Endothelial cell of umbilical vein (primary cell): ENCODE results near the gene ANKS1B. TPM values are rescaled to one million over a fixed set of nuclear protein-coding genes. Genes with fewer than 3 reads are reported as not detected.

Experiments
- BruUV-seq: library from RNA; stranded (reverse); fragments of 400-500 nt; replicated peaks from 2 replicates; lab custom pipeline; 2021; lab: Mats Ljungman, UMichigan
- CTCF ChIA-PET: fragments of 300-600, 350-600 bp; sonication (Branson Sonifier 250); formaldehyde crosslinking; loops from one replicate; lab custom pipeline; 2021; ENCODE audit warnings: antibody characterized with exemption, inconsistent platforms; lab: Charles Lee
- POLR2A ChIA-PET: fragments of 300-600, 350-600 bp; sonication (Branson Sonifier 250); formaldehyde crosslinking; loops from one replicate; lab custom pipeline; 2021; ENCODE audit warnings: antibody characterized with exemption, inconsistent platforms; lab: Charles Lee
- DNase-seq: peaks from one replicate; pipeline ENCODE4 v3.0.0-alpha.2; 2011; ENCODE audit warnings: low read depth, low spot score
- FAIRE-seq: peaks from 2 replicates; lab custom pipeline; 2011; peaks lifted over from hg19 to GRCh38; lab: Jason Lieb, UNC
- H2AFZ ChIP-seq: 2 replicates; pipeline ENCODE4 v1.6.0; 2012; ENCODE audit warnings: low read depth, low read length, control low read depth, inconsistent platforms
- H3K27ac ChIP-seq: 2 replicates; pipeline ENCODE4 v1.5.1; 2011; ENCODE audit warnings: low read depth, mild to moderate bottlenecking, control low read depth, low read length, moderate library complexity; ENCODE audit not compliant: insufficient read depth
- H3K27me3 ChIP-seq, 2 experiments: 2 replicates each; pipeline versions ENCODE4 v1.6.0 to v1.6.1; 2011; ENCODE audit warnings: low read length in 2 of 2, mixed read lengths in 1 of 2; ENCODE audit not compliant: control insufficient read depth in 2 of 2, insufficient read depth in 2 of 2
- H3K36me3 ChIP-seq, 2 experiments: 2 replicates in 1 of 2; 3 replicates in 1 of 2; pipeline ENCODE4 v1.5.1; 2011; ENCODE audit warnings: low read length in 2 of 2, mild to moderate bottlenecking in 1 of 2, moderate library complexity in 1 of 2; ENCODE audit not compliant: control insufficient read depth in 2 of 2, insufficient read depth in 2 of 2; ENCODE audit errors: extremely low read depth in 1 of 2
- H3K4me1 ChIP-seq: 3 replicates; pipeline ENCODE4 v1.5.1; 2011; ENCODE audit warnings: mild to moderate bottlenecking, low read length; ENCODE audit not compliant: control insufficient read depth, insufficient read depth; ENCODE audit errors: extremely low read depth
- H3K4me2 ChIP-seq: 2 replicates; pipeline ENCODE4 v1.6.1; 2011; ENCODE audit warnings: low read length, control low read depth, mixed read lengths; ENCODE audit not compliant: insufficient read depth
- H3K4me3 ChIP-seq, 3 experiments: fragments of 200-600 bp in 1 of 3; sonication (generic), shearing (Covaris generic) in 1 of 3; replicated peaks in 1 of 3; 2 replicates each; pipeline ENCODE4 v1.5.1; 2011 to 2016; ENCODE audit warnings: control low read depth in 3 of 3, low read length in 3 of 3, mild to moderate bottlenecking in 2 of 3, inconsistent platforms in 1 of 3, low read depth in 1 of 3, moderate library complexity in 1 of 3; ENCODE audit not compliant: insufficient read depth in 1 of 3
- H3K79me2 ChIP-seq: 2 replicates; pipeline ENCODE4 v1.6.0; 2012; ENCODE audit warnings: low read length, inconsistent platforms; ENCODE audit not compliant: control insufficient read depth, insufficient read depth
- H3K9ac ChIP-seq: replicated peaks from 2 replicates; pipeline ENCODE3; 2011; ENCODE audit warnings: low read length, control low read depth; ENCODE audit not compliant: insufficient read depth; ENCODE audit errors: extremely low read depth
- H3K9me1 ChIP-seq: replicated peaks from 3 replicates; pipeline ENCODE4 v1.6.0; 2011; ENCODE audit warnings: mild to moderate bottlenecking, low read length; ENCODE audit not compliant: control insufficient read depth, insufficient read depth; ENCODE audit errors: extremely low read depth
- H3K9me3 ChIP-seq: replicated peaks from 2 replicates; pipeline ENCODE4 v1.5.1; 2012; ENCODE audit warnings: low read length, inconsistent platforms; ENCODE audit not compliant: control insufficient read depth, insufficient read depth
- H4K20me1 ChIP-seq: replicated peaks from 2 replicates; pipeline ENCODE3; 2011; ENCODE audit warnings: mild to moderate bottlenecking, low read length; ENCODE audit not compliant: control insufficient read depth, insufficient read depth; ENCODE audit errors: extremely low read depth
- EZH2 ChIP-seq: IDR thresholded peaks from 2 replicates; pipeline ENCODE4 v1.6.1; 2012; ENCODE audit warnings: borderline replicate concordance, low read depth, mild to moderate bottlenecking, moderate library complexity, low read length, inconsistent platforms; ENCODE audit not compliant: severe bottlenecking
- FOS ChIP-seq: IDR thresholded peaks from 2 replicates; pipeline ENCODE4 v1.6.1; 2011; ENCODE audit warnings: mild to moderate bottlenecking, low read length, moderate library complexity, borderline replicate concordance; ENCODE audit not compliant: insufficient read depth
- GATA2 ChIP-seq: IDR thresholded peaks from 2 replicates; pipeline ENCODE4 v1.7.0; 2011; ENCODE audit warnings: low read depth, mild to moderate bottlenecking, moderate library complexity, mixed read lengths, low read length; ENCODE audit not compliant: insufficient read length, insufficient read depth
- JUN ChIP-seq: IDR thresholded peaks from 2 replicates; pipeline ENCODE4 v1.6.1; 2011; ENCODE audit warnings: borderline replicate concordance, low read depth; ENCODE audit not compliant: insufficient read length, insufficient read depth
- MAX ChIP-seq: IDR thresholded peaks from 2 replicates; pipeline ENCODE4 v1.6.1; 2011; ENCODE audit not compliant: insufficient read depth, insufficient read length
- MYC ChIP-seq: IDR thresholded peaks from one replicate; pipeline ENCODE4 v1.6.1; 2011; ENCODE audit warnings: mild to moderate bottlenecking, low read depth, low read length
- POLR2A ChIP-seq: IDR thresholded peaks from 2 replicates; pipeline ENCODE4 v1.6.1; 2012; ENCODE audit warnings: low read depth, mild to moderate bottlenecking, control low read depth, low read length
- POLR2AphosphoS5 ChIP-seq: IDR thresholded peaks from 2 replicates; pipeline ENCODE4 v1.6.1; 2012; ENCODE audit warnings: low read depth, mild to moderate bottlenecking, control low read depth, low read length, moderate library complexity; ENCODE audit not compliant: insufficient read depth
- dilution Hi-C: fragments of 300-500 bp; cut with MboI; formaldehyde crosslinking; loops from one replicate; pipeline ENCODE4 v1.15.0; 2019; ENCODE audit warnings: low sequenced_read_pairs; ENCODE audit not compliant: extremely low pct_ligation_motif_present
- intact Hi-C: fragments of 100-400 bp; cut with micrococcal nuclease; formaldehyde crosslinking; loops from one replicate; pipeline ENCODE4 v1.10.0; 2022
- polyA plus RNA-seq, 4 experiments: library from polyadenylated mRNA; depleted of rRNA in 3 of 4; stranded (reverse) in 3 of 4; unstranded in 1 of 4; fragments of >200 nt; gene quantifications; 2 replicates each; pipeline versions ENCODE4 v1.2.1 to v1.2.3, GENCODE V29; 2011 to 2012; ENCODE audit warnings: missing spikeins in 1 of 4
- total RNA-seq: library from RNA; stranded (reverse); gene quantifications from 2 replicates; pipeline ENCODE4 v1.2.3, GENCODE V29; 2021
- TF ChIP-seq, protein P1 (sequence below), 2 donors: IDR thresholded peaks; 1 replicate in 1 of 2; 2 replicates in 1 of 2; pipeline ENCODE4 v1.5.1; 2011; ENCODE audit warnings: low read length in 2 of 2, mild to moderate bottlenecking in 2 of 2, moderate library complexity in 2 of 2, control low read depth in 1 of 2, inconsistent platforms in 1 of 2, low read depth in 1 of 2; ENCODE audit not compliant: insufficient read depth in 1 of 2; ENCODE audit errors: extremely low read depth in 1 of 2

Gene ANKS1B
- total and polyA plus RNA-seq, 2 donors (not counting 3 experiments of a cell fraction or from before 2014, with no cell fraction given): 0.15 to 0.38 TPM

DNA sequence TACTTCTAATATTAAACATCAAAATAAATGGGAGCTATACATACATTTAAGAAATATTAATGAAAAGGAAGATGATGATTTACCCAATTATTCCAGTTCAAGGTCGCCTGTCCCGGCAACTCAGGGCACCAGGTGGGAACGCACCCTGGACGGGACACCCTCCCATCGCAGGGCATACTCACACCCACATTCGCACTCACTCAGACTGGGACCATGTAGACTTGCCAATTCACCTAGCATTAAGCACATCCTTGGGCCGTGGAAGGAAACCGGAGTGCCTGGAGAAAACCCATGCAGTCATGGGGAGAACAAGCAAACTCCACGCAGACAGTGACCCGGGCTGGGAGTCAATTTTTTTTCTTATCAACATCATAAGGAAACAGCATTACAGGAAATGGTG is 864.8 kb downstream of the ANKS1B start:
- ChIA-PET POLR2A (no interaction called here), CTCF (no interaction called here)
- H3K4me2 ChIP-seq: no peak overlapping the region
- intact Hi-C loops: no loop called here
- H4K20me1 ChIP-seq: no peaks in the 10 kb centered on the region
- dilution Hi-C loops: no loop called here
- no peaks in the 10 kb centered on the region for H3K27me3 ChIP-seq
- peaks cover 2% of the 10 kb centered on the region for H3K9me3 ChIP-seq
- DNase-seq (no peak), FAIRE-seq (no peak)
- H3K36me3 ChIP-seq: no peaks in the 10 kb centered on the region
- H3K4me3 ChIP-seq: no peak overlapping the region
- TF ChIP-seq POLR2A: no peak
- no peak for TF ChIP-seq GATA2
- TF ChIP-seq MAX: no peak
- no peak for TF ChIP-seq FOS
- no peak for TF ChIP-seq EZH2
- no peak for TF ChIP-seq MYC
- TF ChIP-seq JUN: no peak
- TF ChIP-seq, protein P1, sequence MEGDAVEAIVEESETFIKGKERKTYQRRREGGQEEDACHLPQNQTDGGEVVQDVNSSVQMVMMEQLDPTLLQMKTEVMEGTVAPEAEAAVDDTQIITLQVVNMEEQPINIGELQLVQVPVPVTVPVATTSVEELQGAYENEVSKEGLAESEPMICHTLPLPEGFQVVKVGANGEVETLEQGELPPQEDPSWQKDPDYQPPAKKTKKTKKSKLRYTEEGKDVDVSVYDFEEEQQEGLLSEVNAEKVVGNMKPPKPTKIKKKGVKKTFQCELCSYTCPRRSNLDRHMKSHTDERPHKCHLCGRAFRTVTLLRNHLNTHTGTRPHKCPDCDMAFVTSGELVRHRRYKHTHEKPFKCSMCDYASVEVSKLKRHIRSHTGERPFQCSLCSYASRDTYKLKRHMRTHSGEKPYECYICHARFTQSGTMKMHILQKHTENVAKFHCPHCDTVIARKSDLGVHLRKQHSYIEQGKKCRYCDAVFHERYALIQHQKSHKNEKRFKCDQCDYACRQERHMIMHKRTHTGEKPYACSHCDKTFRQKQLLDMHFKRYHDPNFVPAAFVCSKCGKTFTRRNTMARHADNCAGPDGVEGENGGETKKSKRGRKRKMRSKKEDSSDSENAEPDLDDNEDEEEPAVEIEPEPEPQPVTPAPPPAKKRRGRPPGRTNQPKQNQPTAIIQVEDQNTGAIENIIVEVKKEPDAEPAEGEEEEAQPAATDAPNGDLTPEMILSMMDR (IDR thresholded peaks at IDR 0.05; ENCODE audit: extremely low read depth in 1 of 2, insufficient read depth in 1 of 2, low read depth in 1 of 2, low read length in 2 of 2): no peak
- no peak for TF ChIP-seq POLR2AphosphoS5
- BruUV-seq: no TSS peak
- H3K4me1 ChIP-seq: no peaks in the 10 kb centered on the region
- no peak overlapping the region for H3K27ac ChIP-seq
- H3K9me1 ChIP-seq: no peaks in the 10 kb centered on the region
- H3K9ac ChIP-seq: no peak overlapping the region
- H2AFZ ChIP-seq: no peak overlapping the region
- H3K79me2 ChIP-seq: no peaks in the 10 kb centered on the region
